K562 (cell line): ENCODE data around the gene APOA1.

Experiments used
- CBX5 ChIP-seq: IDR thresholded peaks from 2 replicates; pipeline ENCODE4 v1.6.1; 2014; ENCODE audit warnings: low read depth, borderline replicate concordance
- EP300 ChIP-seq: IDR thresholded peaks from 2 replicates; pipeline ENCODE4 v1.6.1; 2012; ENCODE audit warnings: low read length, improper control_type of control experiment
- PATZ1 ChIP-seq: fragments of 250-450 bp; sonication (Bioruptor Pico); IDR thresholded peaks from 2 replicates; pipeline ENCODE4 v1.5.0; 2020; ENCODE audit warnings: mild to moderate bottlenecking, borderline replicate concordance
- ZNF165 ChIP-seq: fragments of 250-450 bp; sonication (Bioruptor Pico); IDR thresholded peaks from 2 replicates; pipeline ENCODE4 v1.4.0; 2020; ENCODE audit warnings: borderline replicate concordance

- TF ChIP-seq ZNF165 (CRISPR knock-in tag) = no peak
- TF ChIP-seq EP300 = no peak
- TF ChIP-seq CBX5 = no peak
- TF ChIP-seq PATZ1 (CRISPR knock-in tag) = no peak
Measured at GRCh38 chr11:116843661-116844060, 6.2 kb upstream of the APOA1 start.
